ENCODE results near the gene NACC2.

DNA sequence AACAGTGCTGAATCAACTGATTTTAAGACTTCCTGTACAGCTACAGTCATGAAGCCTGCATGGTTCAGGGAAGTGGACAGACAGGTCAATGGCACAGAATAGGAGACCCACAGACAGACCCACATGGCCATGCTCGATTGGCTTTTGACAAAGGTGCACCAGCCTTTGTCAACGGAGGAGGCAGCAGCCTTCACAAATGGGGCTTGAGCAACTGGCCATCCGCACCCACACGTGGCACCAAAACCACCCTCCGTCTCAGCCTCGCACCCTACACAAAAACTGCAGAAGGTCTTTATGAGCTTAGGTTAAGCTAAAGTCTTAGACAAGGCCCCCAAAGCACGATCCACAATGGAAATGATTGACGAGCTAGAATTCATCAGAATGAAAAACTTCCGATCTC lies 74.4 kb downstream of the NACC2 start:
- TF ChIP-seq, protein P1, sequence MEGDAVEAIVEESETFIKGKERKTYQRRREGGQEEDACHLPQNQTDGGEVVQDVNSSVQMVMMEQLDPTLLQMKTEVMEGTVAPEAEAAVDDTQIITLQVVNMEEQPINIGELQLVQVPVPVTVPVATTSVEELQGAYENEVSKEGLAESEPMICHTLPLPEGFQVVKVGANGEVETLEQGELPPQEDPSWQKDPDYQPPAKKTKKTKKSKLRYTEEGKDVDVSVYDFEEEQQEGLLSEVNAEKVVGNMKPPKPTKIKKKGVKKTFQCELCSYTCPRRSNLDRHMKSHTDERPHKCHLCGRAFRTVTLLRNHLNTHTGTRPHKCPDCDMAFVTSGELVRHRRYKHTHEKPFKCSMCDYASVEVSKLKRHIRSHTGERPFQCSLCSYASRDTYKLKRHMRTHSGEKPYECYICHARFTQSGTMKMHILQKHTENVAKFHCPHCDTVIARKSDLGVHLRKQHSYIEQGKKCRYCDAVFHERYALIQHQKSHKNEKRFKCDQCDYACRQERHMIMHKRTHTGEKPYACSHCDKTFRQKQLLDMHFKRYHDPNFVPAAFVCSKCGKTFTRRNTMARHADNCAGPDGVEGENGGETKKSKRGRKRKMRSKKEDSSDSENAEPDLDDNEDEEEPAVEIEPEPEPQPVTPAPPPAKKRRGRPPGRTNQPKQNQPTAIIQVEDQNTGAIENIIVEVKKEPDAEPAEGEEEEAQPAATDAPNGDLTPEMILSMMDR (IDR thresholded peaks at IDR 0.05 in 8 of 11, conservative IDR thresholded peaks at IDR 0.05 in 3 of 11), result no peak
- TF ChIP-seq POLR2AphosphoS5 (IDR thresholded peaks at IDR 0.05), result no peak
